ENCODE data around the gene TEX12. TPM values are rescaled to one million over a fixed set of nuclear protein-coding genes. Genes with fewer than 3 reads are reported as not detected.

Gene TEX12
- total RNA-seq, 2 experiments from 2014 or later = 0.30 TPM; not detected in 1

Other genes with a start within 250 kb of the TEX12 start
- not detected for gene C11orf52, start 248.5 kb upstream of the TEX12 start, total RNA-seq
- 1 to 10 TPM; 5.6 to 7.4 TPM for gene DIXDC1, start 230.0 kb upstream of the TEX12 start, total RNA-seq
- 10 to 100 TPM; 26.2 to 26.7 TPM for gene DLAT, start 142.0 kb upstream of the TEX12 start, total RNA-seq
- gene PIH1D2, start 93.4 kb upstream of the TEX12 start, total RNA-seq = under 1 TPM in 1 of 2 experiments, not detected in 1; 0.18 TPM
- 10 to 100 TPM; 21.2 to 23.9 TPM for gene NKAPD1, start 93.1 kb upstream of the TEX12 start, total RNA-seq
- 10 to 100 TPM; 38.9 to 40.0 TPM for gene TIMM8B, start 80.6 kb upstream of the TEX12 start, total RNA-seq
- 10 to 100 TPM; 76.7 to 78.5 TPM for gene SDHD, start 80.5 kb upstream of the TEX12 start, total RNA-seq
- gene IL18, start 3.3 kb upstream of the TEX12 start, total RNA-seq = not detected
- gene BCO2, start 8.1 kb downstream of the TEX12 start, total RNA-seq = 1 to 10 TPM; 1.0 to 1.4 TPM
- 10 to 100 TPM; 20.5 to 22.9 TPM for gene PTS, start 59.1 kb downstream of the TEX12 start, total RNA-seq
- not detected for gene PLET1, start 93.5 kb downstream of the TEX12 start, total RNA-seq

Measured in activated CD4-positive, alpha-beta memory T cell treated with anti-CD3 and anti-CD28 coated beads, Interleukin-2, amount 10 ng/mL, durations not matched to agents 7 days and 5 days (primary cell).